Smooth muscle cell (in vitro differentiated cells): ENCODE data around the gene LIPC. TPM values are rescaled to one million over a fixed set of nuclear protein-coding genes. Genes with fewer than 3 reads are reported as not detected.

Experiments
- DNase-seq: peaks from one replicate; lab custom pipeline; 2025; ENCODE audit not compliant: unreplicated experiment; lab: John Stamatoyannopoulos, UW
- H2AFZ ChIP-seq: fragments of 200-600 bp; sonication (generic); 2 replicates; pipeline ENCODE4 v1.6.0; 2016; ENCODE audit warnings: antibody characterized with exemption, low read depth, mild to moderate bottlenecking
- H3F3A ChIP-seq: fragments of 200-600 bp; sonication (generic); 2 replicates; pipeline ENCODE4 v1.6.0; 2017; ENCODE audit warnings: antibody characterized with exemption, low read depth
- H3K27ac ChIP-seq: fragments of 200-600 bp; sonication (generic); 2 replicates; pipeline ENCODE4 v1.5.1; 2016; ENCODE audit warnings: low read depth, mild to moderate bottlenecking
- H3K27me3 ChIP-seq: fragments of 200-600 bp; sonication (generic); 2 replicates; pipeline ENCODE4 v1.6.1; 2016; ENCODE audit warnings: low read depth, mild to moderate bottlenecking
- H3K36me3 ChIP-seq: fragments of 200-600 bp; sonication (generic); 2 replicates; pipeline ENCODE4 v1.5.1; 2016; ENCODE audit warnings: low read depth
- H3K4me1 ChIP-seq: fragments of 200-600 bp; sonication (generic); 2 replicates; pipeline ENCODE4 v1.5.1; 2016; ENCODE audit warnings: low read depth
- H3K4me2 ChIP-seq: fragments of 200-600 bp; sonication (generic); 2 replicates; pipeline ENCODE4 v1.6.0; 2016; ENCODE audit warnings: mild to moderate bottlenecking
- H3K4me3 ChIP-seq: fragments of 200-600 bp; sonication (generic); 2 replicates; pipeline ENCODE4 v1.5.1; 2016; ENCODE audit warnings: mild to moderate bottlenecking
- H3K79me2 ChIP-seq: fragments of 200-600 bp; sonication (generic); 2 replicates; pipeline ENCODE4 v1.6.0; 2016; ENCODE audit warnings: low read depth, mild to moderate bottlenecking
- H3K9ac ChIP-seq: fragments of 200-600 bp; sonication (generic); 2 replicates; pipeline ENCODE4 v1.6.0; 2016; ENCODE audit warnings: low read depth
- H3K9me3 ChIP-seq: fragments of 200-600 bp; sonication (generic); replicated peaks from 2 replicates; pipeline ENCODE4 v1.5.1; 2016; ENCODE audit warnings: low read depth
- H4K20me1 ChIP-seq: fragments of 200-600 bp; sonication (generic); 2 replicates; pipeline ENCODE4 v1.6.0; 2016; ENCODE audit warnings: low read depth
- CTCF ChIP-seq: fragments of 200-600 bp; sonication (generic); IDR thresholded peaks from 2 replicates; pipeline ENCODE4 v1.5.1; 2017; ENCODE audit warnings: borderline replicate concordance, mild to moderate bottlenecking, antibody characterized with exemption; ENCODE audit not compliant: insufficient read depth, poor library complexity, severe bottlenecking
- WGBS: methylation state at CpG from one replicate; pipeline ENCODE4 v1.1.7; 2016; ENCODE audit warnings: low lambda C conversion rate; 5-methylcytosine and 5-hydroxymethylcytosine counted together
- polyA plus RNA-seq: library from polyadenylated mRNA; unstranded; fragments of >200 nt; fragmentation: Nextera tagmentation; extraction: Ambion mirVana; gene quantifications from 2 replicates; pipeline ENCODE4 v1.2.1, GENCODE V29; 2016
- total RNA-seq: library from RNA; depleted of rRNA; stranded (reverse); fragments of >200 nt; gene quantifications from 2 replicates; pipeline ENCODE4 v1.2.3, GENCODE V29; 2014

LIPC gene
- total and polyA plus RNA-seq, 2 experiments from 2014 or later = not detected

GRCh38 chr15:58556028-58556361 is 124.2 kb downstream of the LIPC start:
- no peaks in the 10 kb centered on the region for H3K79me2 ChIP-seq

GRCh38 chr15:58556541-58556940 is 124.8 kb downstream of the LIPC start:
- H2AFZ ChIP-seq = peak overlapping the region; percentile 78
- H3K4me3 ChIP-seq = no peak overlapping the region
- DNase-seq = no peak
- peak overlapping the region; percentile 66 for H3K4me2 ChIP-seq
- no peaks in the 10 kb centered on the region for H3K9me3 ChIP-seq
- H3K36me3 ChIP-seq = no peaks in the 10 kb centered on the region
- H3F3A ChIP-seq = peaks cover 11% of the 10 kb centered on the region
- H3K4me1 ChIP-seq = peaks cover 18% of the 10 kb centered on the region
- TF ChIP-seq CTCF = no peak
- no peaks in the 10 kb centered on the region for H4K20me1 ChIP-seq
- H3K9ac ChIP-seq = no peak overlapping the region
- no peaks in the 10 kb centered on the region for H3K27me3 ChIP-seq
- WGBS = 55% methylated on average over 3 of the region's 3 CpGs
- H3K79me2 ChIP-seq = no peaks in the 10 kb centered on the region
- peak overlapping the region; percentile 23 for H3K27ac ChIP-seq

More at GRCh38 chr15:58556028-58556361, 124.2 kb downstream of the LIPC start:
- Histone ChIP-seq H3K4me3 (no peak overlapping the region), H3F3A (peaks cover 16% of the 10 kb centered on the region), H3K27ac (peak overlapping the region; percentile 23), H3K4me1 (peaks cover 22% of the 10 kb centered on the region), H3K4me2 (peak overlapping the region; percentile 66), H3K27me3 (no peaks in the 10 kb centered on the region), H4K20me1 (no peaks in the 10 kb centered on the region), H3K36me3 (no peaks in the 10 kb centered on the region), H3K9ac (no peak overlapping the region), H3K9me3 (no peaks in the 10 kb centered on the region), H2AFZ (peak overlapping the region; percentile 78)
- no peak for DNase-seq
- WGBS = 60% methylated on average over 2 of the region's 2 CpGs
- TF ChIP-seq CTCF = no peak

GRCh38 chr15:58558777-58559176 is 127.0 kb downstream of the LIPC start:
- H2AFZ ChIP-seq = no peak overlapping the region

More at GRCh38 chr15:58558777-58559176, 127.0 kb downstream of the LIPC start:
- no peak for TF ChIP-seq CTCF
- Histone ChIP-seq H3K4me2 (no peak overlapping the region), H3K36me3 (no peaks in the 10 kb centered on the region), H3K9ac (no peak overlapping the region), H3K9me3 (no peaks in the 10 kb centered on the region), H3K27ac (no peak overlapping the region), H3K4me3 (no peak overlapping the region), H3K79me2 (no peaks in the 10 kb centered on the region), H4K20me1 (no peaks in the 10 kb centered on the region), H3K27me3 (no peaks in the 10 kb centered on the region), H3F3A (no peaks in the 10 kb centered on the region), H3K4me1 (peaks cover 8% of the 10 kb centered on the region)
- WGBS = 94% methylated on average over 1 of the region's 1 CpG
- DNase-seq = no peak
